GM19372 (cell line): ENCODE measurements around the gene NR2E1.

Experiments used
- ATAC-seq: cut with Tn5 transposase; IDR thresholded peaks from one replicate; pipeline ENCODE4 v1.9.1; 2021; ENCODE audit warnings: mild to moderate bottlenecking, low read depth, moderate library complexity; ENCODE audit not compliant: unreplicated experiment

NR2E1 gene

GRCh38 chr6:108170332-108171290, 4.8 kb downstream of the NR2E1 start:
- ATAC-seq, result no peak

DNA sequence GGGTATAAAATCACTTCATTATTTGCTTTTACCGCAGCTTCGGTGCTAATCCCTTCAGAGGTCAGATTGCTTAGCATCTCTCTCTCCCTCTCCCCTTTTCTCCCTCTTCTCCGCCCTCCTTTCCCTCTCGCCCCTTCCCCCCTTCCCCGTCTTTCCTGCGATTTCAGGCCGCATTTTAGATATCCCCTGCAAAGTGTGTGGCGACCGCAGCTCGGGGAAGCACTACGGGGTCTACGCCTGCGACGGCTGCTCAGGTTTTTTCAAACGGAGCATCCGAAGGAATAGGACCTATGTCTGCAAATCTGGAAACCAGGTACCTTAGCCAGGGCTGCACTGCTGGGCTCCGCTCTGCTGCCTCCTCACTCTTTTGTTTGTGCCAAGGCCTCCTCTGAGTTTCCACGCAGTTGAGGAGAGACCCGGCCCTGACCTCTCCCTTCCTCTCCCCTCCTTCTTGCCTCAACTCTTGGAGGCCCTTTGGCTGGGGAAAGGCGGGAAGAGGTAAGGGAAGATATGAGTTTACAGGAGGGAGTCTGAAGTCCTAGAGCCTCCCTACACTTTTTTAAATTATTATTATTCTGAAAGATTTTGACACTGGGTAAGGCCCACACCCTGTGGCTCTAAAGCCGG, 5.6 kb downstream of the NR2E1 start:
- ATAC-seq, result no peak

- no peak for ATAC-seq
These were observed 6.2 kb downstream of the NR2E1 start for GRCh38 chr6:108171918-108172516.

DNA sequence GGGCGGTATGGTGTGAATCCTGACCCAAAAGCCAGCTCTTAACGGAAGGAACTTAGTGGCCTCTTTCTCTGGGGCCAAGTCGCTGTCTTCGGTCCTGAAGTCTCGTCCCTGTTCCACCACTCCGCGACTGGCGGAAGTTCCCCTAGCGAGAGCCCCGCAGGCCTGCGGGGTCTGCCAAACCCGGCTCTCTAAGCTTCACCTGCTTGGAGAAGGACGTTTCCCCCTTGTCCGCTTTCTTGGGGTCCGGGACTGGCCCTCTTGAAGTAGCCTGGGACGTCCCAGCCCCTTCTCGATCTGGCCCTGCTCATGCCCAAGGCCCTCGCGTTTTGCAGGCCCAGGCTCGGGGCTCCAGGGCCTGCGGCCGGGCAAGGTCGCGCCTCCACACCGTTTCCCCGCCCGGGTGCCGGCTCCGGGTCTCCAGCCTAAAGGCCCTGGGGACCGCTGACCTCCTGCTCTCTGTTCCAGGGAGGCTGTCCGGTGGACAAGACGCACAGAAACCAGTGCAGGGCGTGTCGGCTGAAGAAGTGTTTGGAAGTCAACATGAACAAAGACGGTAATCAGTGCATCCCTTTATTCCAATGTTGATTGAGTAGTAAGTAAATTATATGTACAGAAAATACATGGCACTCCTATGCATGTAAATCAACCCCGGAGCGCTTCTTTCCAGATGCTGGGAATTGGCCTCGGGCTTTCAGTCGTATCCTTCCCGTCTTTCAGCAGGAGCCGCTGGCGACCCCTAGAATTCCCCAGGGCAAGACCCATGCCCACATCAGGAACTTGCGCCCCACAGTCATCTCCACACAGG, 8.8 kb downstream of the NR2E1 start:
- no peak for ATAC-seq

GRCh38 chr6:108175176-108175591, 9.4 kb downstream of the NR2E1 start:
- ATAC-seq, result no peak

- ATAC-seq, result no peak
These were observed 9.9 kb downstream of the NR2E1 start for GRCh38 chr6:108175592-108176279.

- no peak for ATAC-seq
These were observed 10.7 kb downstream of the NR2E1 start for GRCh38 chr6:108176281-108177089.

DNA sequence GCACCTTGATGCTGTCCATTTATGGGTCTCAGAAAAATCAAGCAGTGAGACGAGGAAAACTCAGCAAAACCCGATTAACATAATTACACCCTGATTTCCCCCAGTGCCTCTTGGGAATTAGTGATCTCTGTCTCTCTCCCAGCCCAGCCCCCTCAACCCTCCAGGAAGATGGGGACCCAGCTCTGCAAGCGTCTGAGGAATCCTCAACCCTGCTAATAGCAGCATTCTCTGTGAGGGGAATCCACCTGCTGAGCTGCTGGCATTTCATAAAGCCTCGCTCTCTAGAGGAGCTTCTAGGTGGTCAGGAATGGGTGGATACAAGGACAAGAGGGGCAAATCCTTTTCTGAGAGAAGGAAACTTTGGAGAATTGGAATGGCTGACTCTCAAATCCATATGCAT, 13.9 kb downstream of the NR2E1 start:
- no peak for ATAC-seq

DNA sequence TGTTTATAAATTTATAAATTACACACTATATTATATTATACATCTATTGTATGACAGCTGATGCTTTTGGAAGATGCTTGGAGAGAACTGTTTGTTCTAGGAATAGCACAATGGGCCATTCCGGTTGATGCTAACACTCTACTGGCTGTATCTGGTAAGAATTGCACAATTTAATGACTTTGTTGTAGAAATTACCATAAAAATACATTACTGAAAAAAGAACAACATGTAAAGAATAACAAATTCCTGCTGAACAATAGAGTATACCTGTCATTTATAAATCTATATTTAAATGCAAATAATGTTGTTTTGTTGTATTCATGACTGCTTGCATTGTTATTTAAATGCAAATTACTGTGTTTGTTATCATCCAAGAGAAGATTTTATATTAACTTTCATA, 14.4 kb downstream of the NR2E1 start:
- ATAC-seq, result no peak

GRCh38 chr6:108180776-108181175, 15.0 kb downstream of the NR2E1 start:
- no peak for ATAC-seq

DNA sequence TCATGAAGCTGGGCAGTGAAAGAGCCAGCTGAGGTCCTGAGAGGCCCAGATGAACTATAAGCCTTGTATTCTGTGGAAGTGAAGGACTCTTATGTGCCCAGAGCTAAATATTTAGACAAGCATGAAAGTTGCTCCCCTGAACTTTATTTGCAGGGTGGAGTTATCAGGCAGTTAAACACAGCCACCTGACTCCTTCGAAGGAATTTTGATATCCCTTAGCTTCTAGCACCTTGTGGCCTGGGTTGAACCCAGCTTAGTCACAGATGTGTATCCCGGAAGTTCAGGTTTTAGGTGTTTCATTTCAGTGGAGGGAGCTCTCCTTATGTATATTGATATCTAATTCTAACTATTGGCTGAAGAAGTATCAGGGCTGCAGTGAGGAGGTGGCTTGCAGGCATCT, 20.4 kb downstream of the NR2E1 start:
- ATAC-seq, result no peak

DNA sequence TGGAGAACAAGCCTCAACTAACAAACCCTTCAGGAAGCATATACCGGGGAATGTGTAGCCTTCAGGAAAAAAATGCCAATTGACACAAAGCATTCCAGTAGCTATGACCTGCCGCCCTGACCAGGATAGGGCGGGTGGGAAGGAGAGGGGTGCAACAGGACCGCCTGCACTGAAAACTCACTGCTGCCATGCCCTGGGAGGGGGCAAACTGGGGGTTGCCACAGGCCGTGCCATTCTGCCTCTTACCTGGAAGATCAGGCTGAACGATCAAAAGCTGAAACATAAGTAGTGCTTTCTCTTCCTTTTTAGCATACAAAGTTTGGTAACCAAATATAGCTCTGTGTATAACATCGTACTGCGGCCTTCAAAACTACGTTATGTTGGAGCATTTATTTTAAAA, 21.7 kb downstream of the NR2E1 start:
- no peak for ATAC-seq

DNA sequence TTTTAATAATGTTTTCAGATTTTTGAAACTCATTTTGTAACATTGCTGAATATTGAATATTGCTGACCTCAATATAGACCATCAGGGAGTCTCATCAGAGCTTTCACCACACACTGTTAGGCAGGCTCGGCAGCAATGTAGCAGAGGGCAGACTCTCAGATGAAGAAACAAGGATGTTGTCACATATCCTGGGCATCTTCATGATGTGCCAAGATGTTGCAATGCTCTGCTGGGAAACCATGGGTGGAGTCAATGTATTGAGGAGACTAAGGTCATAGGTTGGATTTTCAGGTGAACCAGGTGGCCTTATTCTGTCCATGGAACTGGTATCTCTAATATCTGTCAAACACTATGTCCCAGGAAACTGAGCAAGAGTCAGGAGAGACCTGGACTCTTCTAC, 27.3 kb downstream of the NR2E1 start:
- no peak for ATAC-seq

GRCh38 chr6:108193835-108194234, 28.0 kb downstream of the NR2E1 start:
- no peak for ATAC-seq

- no peak for ATAC-seq
These were observed 28.7 kb downstream of the NR2E1 start for GRCh38 chr6:108194503-108194902.

DNA sequence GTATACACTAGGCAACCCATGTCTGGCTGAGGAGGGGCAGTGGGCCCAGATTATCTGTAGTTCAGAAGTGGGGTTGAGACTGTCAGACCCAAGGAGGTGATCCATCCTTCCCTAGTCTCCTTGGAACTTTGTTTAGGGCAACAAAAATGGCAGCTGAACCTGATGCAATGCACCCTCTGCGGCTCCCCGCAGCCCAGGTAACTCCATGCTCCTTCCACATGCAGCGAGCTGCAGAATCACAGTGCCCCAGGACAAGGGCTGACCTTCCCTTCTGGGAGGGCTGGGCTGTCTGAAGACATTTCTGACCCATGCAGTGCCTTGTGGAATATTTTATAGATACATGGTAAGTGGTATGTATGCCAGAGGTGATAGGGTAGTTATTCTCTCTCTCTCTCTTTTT, 29.4 kb downstream of the NR2E1 start:
- no peak for ATAC-seq

DNA sequence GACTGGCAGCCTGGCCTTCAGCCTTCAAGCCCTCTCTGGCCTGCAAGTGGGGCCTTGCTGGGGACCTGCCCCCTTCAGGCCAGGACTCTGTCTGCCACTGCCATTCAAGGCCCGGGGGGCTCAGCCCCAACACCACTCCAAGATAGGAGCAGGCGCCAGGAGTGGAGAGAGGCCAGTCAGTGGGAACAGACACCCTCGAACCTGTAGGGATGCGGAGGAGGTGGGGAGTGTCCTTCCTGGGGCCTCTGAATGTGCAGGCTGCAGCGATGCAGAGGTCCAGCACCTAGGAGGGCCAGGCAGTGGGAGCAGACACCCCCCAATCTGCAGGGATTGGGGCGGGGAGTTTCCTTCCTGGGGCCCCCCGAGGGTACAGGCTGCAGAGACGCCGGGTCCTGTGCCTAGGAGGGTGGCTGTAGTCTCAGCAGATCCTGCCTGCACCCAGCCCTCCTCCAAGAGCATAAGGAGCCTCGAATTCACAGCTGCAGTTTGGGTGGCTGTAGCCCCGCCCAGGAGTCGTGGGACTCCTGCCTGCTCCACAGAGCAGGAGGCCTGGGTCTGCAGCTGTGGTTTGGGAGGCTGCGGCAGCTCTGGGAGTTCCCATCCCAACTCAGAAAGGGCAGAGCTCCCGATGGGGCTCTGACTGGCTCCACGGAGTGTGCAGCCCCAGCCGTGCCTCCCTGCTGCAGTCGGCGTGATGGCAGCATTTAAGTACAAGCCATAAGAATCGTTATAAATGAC, 33.1 kb downstream of the NR2E1 start:
- ATAC-seq, result no peak

GRCh38 chr6:108200186-108200585, 34.4 kb downstream of the NR2E1 start:
- no peak for ATAC-seq

DNA sequence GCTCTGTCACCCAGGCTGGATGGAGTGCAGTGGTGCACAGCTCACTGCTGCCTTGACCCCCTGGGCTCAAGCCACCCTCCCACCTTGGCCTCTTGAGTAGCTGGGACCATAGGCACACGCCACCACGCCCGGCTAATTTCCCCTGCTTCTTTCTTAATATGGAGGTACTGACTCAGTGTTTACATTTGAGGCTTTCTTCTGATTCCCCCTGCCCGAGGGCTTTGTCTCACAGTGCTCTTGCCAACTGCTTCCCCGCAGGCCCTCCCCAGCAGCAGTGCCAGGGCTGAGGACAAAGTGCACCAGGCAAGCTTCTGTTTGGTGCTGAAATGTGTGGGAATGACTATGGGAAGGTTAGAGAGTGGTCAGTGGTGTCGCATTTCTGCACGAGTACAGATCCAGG, 34.8 kb downstream of the NR2E1 start:
- no peak for ATAC-seq
